Measurements from ENCODE around the gene LSAMP. TPM values are rescaled to one million over a fixed set of nuclear protein-coding genes. Genes with fewer than 3 reads are reported as not detected.
"Not testable (repeated sequence)": the region's sequence is repeated elsewhere in the genome, so short reads cannot be mapped to it uniquely, and the experiment has no call there.

The LSAMP gene
- total RNA-seq, 1 experiment from 2014 or later = 45.1 TPM

DNA sequence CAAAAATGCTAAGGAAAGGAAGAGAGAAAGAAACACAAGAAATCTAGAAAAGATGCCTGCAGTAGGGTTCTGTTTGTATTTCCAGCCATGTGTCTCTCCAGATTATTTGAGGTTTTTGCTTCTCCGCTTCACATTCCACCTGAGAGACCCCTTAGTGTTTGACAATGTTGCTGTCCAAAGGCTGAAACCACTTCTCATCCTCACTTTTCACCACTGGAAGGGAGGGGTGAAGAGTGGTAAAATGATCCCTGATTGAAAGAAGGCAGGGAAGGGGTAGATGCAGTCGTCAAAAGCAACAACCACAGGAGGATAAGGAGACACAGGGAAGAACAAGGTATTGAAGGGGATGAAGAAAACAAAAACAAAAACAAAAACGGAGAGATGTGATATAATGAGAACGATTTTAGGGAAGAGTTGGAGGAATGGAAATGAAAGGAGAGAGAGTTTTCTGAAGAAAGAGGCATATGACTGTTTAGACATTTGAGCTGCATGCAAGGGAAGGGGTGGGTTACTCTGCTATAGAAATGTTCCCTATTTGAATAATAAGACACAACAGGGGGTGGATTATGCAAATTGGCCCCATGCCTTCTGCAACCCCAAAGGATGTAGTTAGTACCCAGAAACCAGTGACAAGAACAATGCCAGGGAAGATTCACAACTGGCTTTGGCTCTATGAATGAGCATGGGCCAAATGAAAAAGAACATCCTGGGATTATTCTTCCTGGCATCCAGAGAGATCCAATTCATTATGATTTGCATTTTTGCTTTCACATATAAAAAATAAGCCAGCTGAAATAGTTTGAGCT, 586.1 kb downstream of the LSAMP start:
- in situ Hi-C loops (cut with HindIII; ENCODE audit: low sequenced_read_pairs) = no loop called here
- peak; percentile 42 for DNase-seq (ENCODE audit: low spot score)

DNA sequence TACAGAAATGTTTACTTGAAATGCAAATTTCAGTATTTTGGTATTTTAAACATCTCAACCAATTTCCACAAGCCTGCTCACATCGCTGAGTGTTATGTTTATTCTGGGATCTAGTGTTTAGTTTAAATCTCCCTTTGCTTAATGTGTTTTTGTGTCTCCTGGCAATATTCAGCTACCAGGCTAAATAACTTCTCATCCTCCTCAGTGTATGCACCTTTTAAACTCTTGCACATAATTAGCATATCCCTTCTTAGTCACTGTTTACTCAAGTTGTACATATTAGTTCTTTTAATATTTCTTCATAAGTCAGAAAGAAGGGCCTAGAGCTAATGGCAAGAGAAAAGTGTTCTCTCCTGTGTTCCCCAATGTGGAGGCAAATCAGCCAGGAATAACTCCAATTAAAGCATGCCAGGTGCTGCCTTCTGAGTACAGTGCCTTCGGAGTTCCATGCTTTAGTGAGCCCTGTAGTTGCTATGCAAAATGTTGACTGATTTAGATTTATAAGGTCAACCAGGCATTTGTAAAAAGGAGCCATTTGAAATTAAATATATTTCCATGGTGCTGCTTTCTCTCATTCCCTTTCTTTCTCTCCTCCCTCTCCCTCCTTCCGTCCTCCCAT, 587.7 kb downstream of the LSAMP start:
- DNase-seq (ENCODE audit: low spot score) = peak; percentile 80
- in situ Hi-C loops (cut with HindIII; ENCODE audit: low sequenced_read_pairs) = no loop called here

DNA sequence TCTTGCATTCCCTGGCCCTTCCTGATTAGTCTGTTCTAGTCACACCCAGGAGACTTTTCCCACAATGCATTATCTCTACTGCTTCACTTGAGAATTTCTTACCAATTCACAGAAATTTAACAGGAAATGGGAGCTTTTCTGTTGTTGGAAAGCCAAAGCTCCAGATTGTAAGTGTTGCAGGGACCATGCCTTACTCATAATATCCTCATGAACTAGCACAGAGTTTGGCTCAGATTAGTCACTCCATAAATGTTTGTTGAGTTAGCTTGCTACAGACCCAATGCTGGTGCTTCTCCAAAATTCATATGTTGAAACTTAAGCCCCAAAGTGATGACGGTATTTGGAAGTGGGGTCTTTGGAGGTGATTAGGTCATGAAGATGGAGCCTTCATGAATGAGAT, 589.4 kb downstream of the LSAMP start:
- in situ Hi-C loops (cut with HindIII; ENCODE audit: low sequenced_read_pairs) = no loop called here
- DNase-seq (ENCODE audit: low spot score) = no peak

- in situ Hi-C loops (cut with HindIII; ENCODE audit: low sequenced_read_pairs) = no loop called here
- no peak for DNase-seq (ENCODE audit: low spot score)
Measured at GRCh38 chr3:115853104-115853503, 592.2 kb downstream of the LSAMP start.

- DNase-seq (ENCODE audit: low spot score) = no peak
- in situ Hi-C loops (cut with HindIII; ENCODE audit: low sequenced_read_pairs) = no loop called here
Measured at GRCh38 chr3:115852278-115852677, 593.0 kb downstream of the LSAMP start.

- DNase-seq (ENCODE audit: low spot score) = no peak
- in situ Hi-C loops (cut with HindIII; ENCODE audit: low sequenced_read_pairs) = no loop called here
Measured at GRCh38 chr3:115851571-115851970, 593.7 kb downstream of the LSAMP start.

DNA sequence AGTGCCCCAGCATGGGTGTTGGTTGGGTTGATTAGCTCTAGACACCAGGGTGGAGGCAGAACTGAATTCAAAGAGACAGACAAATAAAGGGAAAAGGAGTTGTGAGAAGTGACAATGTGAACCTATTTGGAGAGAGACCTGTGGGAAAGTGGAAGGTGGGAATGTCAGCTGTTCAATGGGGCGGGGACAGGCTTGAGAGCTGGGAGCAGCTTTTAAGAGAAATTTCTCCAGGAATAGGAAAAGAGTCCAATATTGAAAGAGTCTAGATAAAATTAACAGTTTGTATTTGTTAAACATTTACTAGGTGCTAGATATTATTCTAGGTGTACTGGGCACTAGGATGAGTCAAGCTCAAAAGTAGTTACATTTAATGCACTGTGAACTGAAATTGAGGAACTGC, 596.6 kb downstream of the LSAMP start:
- in situ Hi-C loops (cut with HindIII; ENCODE audit: low sequenced_read_pairs) = no loop called here
- no peak for DNase-seq (ENCODE audit: low spot score)

DNA sequence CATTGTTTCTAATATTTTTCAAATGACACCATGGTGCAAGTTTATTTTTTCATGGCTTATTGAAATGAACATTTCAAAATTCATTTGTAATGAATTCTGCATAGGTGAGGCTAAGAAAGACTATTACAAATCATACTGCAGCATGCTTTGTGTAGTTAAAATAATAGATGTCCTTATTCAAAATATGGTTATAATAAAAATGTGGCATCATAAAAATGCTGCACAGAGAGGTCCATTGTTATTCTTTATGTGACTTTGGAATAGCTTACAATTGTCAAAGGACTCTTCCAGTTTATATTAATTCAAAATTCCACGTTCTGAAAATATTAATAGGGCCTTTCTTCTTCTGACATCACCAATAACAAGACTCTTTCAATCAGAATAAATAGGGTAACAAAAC, 599.3 kb downstream of the LSAMP start:
- DNase-seq (ENCODE audit: low spot score) = no peak
- in situ Hi-C loops (cut with HindIII; ENCODE audit: low sequenced_read_pairs) = no loop called here

DNA sequence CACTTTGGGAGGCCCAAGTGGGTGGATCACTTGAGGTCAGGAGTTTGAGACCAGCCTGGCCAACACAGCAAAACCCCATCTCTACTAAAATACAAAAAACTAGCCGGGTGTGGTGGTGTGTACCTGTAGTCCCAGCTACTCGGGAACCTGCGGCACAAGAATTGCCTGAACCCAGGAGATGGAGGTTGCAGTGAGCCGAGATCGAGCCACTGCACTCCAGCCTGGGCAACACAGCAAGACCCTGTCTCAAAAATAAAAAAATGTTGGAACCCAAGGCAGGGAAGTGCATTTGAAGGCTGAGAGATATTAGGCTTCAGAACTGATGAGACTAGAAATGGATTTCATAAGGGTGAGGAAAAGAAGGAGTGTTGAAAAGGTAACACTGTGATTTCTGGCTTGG, 600.6 kb downstream of the LSAMP start:
- DNase-seq (ENCODE audit: low spot score); in situ Hi-C loops (cut with HindIII; ENCODE audit: low sequenced_read_pairs): not testable (repeated sequence)

GRCh38 chr3:115843206-115843605, 602.1 kb downstream of the LSAMP start:
- in situ Hi-C loops (cut with HindIII; ENCODE audit: low sequenced_read_pairs) = no loop called here
- no peak for DNase-seq (ENCODE audit: low spot score)

DNA sequence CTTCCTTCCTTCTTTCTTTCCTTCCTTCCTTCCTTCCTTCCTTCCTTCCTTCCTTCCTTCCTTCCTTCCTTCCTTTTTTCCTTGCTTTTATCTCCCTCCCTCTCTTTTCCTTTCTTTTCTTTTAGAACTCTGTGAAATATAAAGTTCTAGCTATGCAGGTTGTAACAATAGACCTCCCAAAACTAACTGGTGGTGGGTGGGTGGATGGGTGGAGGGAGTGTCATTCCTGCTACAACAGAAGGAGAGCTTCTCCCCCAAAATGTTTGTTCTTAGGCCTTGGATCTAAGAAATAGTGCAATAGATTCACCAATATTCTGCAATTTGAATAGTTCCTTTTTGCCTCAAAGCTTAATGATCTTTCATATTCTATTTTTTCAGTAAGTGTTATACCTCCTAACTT, 606.0 kb downstream of the LSAMP start:
- no peak for DNase-seq (ENCODE audit: low spot score)
- in situ Hi-C loops (cut with HindIII; ENCODE audit: low sequenced_read_pairs) = no loop called here

GRCh38 chr3:115838786-115839185, 606.5 kb downstream of the LSAMP start:
- DNase-seq (ENCODE audit: low spot score) = peak; percentile 89
- in situ Hi-C loops (cut with HindIII; ENCODE audit: low sequenced_read_pairs) = no loop called here

GRCh38 chr3:115836944-115837343, 608.3 kb downstream of the LSAMP start:
- DNase-seq (ENCODE audit: low spot score) = no peak
- in situ Hi-C loops (cut with HindIII; ENCODE audit: low sequenced_read_pairs) = no loop called here

DNA sequence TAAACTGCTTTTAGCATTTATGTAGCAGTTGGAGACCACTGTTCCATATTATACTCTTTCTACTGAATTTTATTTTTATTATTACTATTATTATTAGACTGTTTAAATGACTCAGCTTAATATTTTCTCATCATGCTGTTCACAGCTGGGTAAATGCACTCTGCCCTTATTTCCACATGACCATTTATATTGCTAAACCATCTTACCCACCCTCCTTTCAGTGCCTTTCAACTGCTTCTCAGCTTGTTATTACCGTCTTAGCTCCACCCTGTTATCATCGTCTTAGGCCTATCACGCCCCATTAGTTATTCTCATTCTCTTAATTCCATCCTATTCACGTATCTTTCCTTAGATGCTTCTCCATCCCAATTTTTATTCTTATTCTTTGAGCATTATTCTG, 609.3 kb downstream of the LSAMP start:
- no peak for DNase-seq (ENCODE audit: low spot score)
- in situ Hi-C loops (cut with HindIII; ENCODE audit: low sequenced_read_pairs) = no loop called here

GRCh38 chr3:115834068-115834467, 611.2 kb downstream of the LSAMP start:
- in situ Hi-C loops (cut with HindIII; ENCODE audit: low sequenced_read_pairs) = no loop called here

GRCh38 chr3:115833074-115833473, 612.2 kb downstream of the LSAMP start:
- in situ Hi-C loops (cut with HindIII; ENCODE audit: low sequenced_read_pairs) = no loop called here
- DNase-seq (ENCODE audit: low spot score) = no peak

More at GRCh38 chr3:115834068-115834467, 611.2 kb downstream of the LSAMP start:
- DNase-seq (ENCODE audit: low spot score) = no peak

GRCh38 chr3:115832265-115832664, 613.0 kb downstream of the LSAMP start:
- in situ Hi-C loops (cut with HindIII; ENCODE audit: low sequenced_read_pairs) = no loop called here
- peak; percentile 39 for DNase-seq (ENCODE audit: low spot score)

GRCh38 chr3:115831864-115832263, 613.4 kb downstream of the LSAMP start:
- no peak for DNase-seq (ENCODE audit: low spot score)
- in situ Hi-C loops (cut with HindIII; ENCODE audit: low sequenced_read_pairs) = no loop called here

GRCh38 chr3:115830764-115831395, 614.4 kb downstream of the LSAMP start:
- in situ Hi-C loops (cut with HindIII; ENCODE audit: low sequenced_read_pairs) = no loop called here
- DNase-seq (ENCODE audit: low spot score) = no peak

GRCh38 chr3:115828401-115828800, 616.9 kb downstream of the LSAMP start:
- in situ Hi-C loops (cut with HindIII; ENCODE audit: low sequenced_read_pairs) = no loop called here
- peak; percentile 34 for DNase-seq (ENCODE audit: low spot score)

Data from G401 (cell line).